Suprapubic skin (tissue), 4 donors: ENCODE results near the gene CACNA1D. TPM values are rescaled to one million over a fixed set of nuclear protein-coding genes. Genes with fewer than 3 reads are reported as not detected.

ENCODE experiments used
- DNase-seq, 2 donors: peaks; one replicate each; pipeline ENCODE4 v3.0.0-alpha.2; 2019; ENCODE audit warnings: low spot score in 2 of 2
- H3K27ac ChIP-seq: fragments of 200-600 bp; sonication (generic); one replicate; pipeline ENCODE4 v1.5.1; 2019
- H3K27me3 ChIP-seq: fragments of 200-600 bp; sonication (generic); one replicate; pipeline ENCODE4 v1.5.1; 2019
- H3K36me3 ChIP-seq: fragments of 200-600 bp; sonication (generic); one replicate; pipeline ENCODE4 v1.5.1; 2019
- H3K4me1 ChIP-seq: fragments of 200-600 bp; sonication (generic); one replicate; pipeline ENCODE4 v1.5.1; 2019
- H3K4me3 ChIP-seq: fragments of 200-600 bp; sonication (generic); one replicate; pipeline ENCODE4 v1.5.1; 2019; ENCODE audit warnings: mild to moderate bottlenecking
- H3K9me3 ChIP-seq: fragments of 200-600 bp; sonication (generic); one replicate; pipeline ENCODE4 v1.5.1; 2019
- EP300 ChIP-seq: sonication (generic); formaldehyde crosslinking; IDR thresholded peaks from one replicate; pipeline ENCODE4 v1.6.1; 2017; ENCODE audit warnings: antibody characterized with exemption
- POLR2A ChIP-seq, 2 donors: fragments of 450-650 bp; IDR thresholded peaks; one replicate each; pipeline ENCODE4 v1.6.1; 2017; ENCODE audit warnings: antibody characterized with exemption in 2 of 2, mild to moderate bottlenecking in 2 of 2, moderate library complexity in 2 of 2
- POLR2AphosphoS5 ChIP-seq, 3 donors: sonication (generic); formaldehyde crosslinking; IDR thresholded peaks; one replicate each; pipeline ENCODE4 v1.6.1; 2017; ENCODE audit warnings: antibody characterized with exemption in 3 of 3
- WGBS: methylation state at CpG from one replicate; pipeline ENCODE4 v1.1.5; 2018; 5-methylcytosine and 5-hydroxymethylcytosine counted together
- total RNA-seq, 4 donors: library from RNA; depleted of rRNA; stranded (reverse); fragments of >200 nt; gene quantifications; one replicate each; pipeline ENCODE4 v1.1.0, GENCODE V29; 2016
- TF ChIP-seq, protein P1 (sequence below), 2 donors: fragments of 200-600 bp in 1 of 2; fragments of 450-650 bp in 1 of 2; sonication (generic) in 1 of 2; IDR thresholded peaks; one replicate each; pipeline ENCODE4 v1.5.1; 2016 to 2019; ENCODE audit warnings: antibody characterized with exemption in 2 of 2, mild to moderate bottlenecking in 1 of 2, moderate library complexity in 1 of 2

Gene CACNA1D
- total RNA-seq, 4 donors from 2014 or later = 1.9 to 28.2 (median 6.3) TPM

GRCh38 chr3:53675022-53675697 lies 180.7 kb downstream of the CACNA1D start:
- Histone ChIP-seq H3K9me3 (no peaks in the 10 kb centered on the region), H3K27me3 (no peaks in the 10 kb centered on the region), H3K4me1 (peaks cover 12% of the 10 kb centered on the region), H3K4me3 (no peak overlapping the region), H3K36me3 (no peaks in the 10 kb centered on the region), H3K27ac (no peak overlapping the region)
- no peak for TF ChIP-seq POLR2AphosphoS5 (IDR thresholded peaks at IDR 0.05)
- TF ChIP-seq EP300 = no peak
- TF ChIP-seq, protein P1, sequence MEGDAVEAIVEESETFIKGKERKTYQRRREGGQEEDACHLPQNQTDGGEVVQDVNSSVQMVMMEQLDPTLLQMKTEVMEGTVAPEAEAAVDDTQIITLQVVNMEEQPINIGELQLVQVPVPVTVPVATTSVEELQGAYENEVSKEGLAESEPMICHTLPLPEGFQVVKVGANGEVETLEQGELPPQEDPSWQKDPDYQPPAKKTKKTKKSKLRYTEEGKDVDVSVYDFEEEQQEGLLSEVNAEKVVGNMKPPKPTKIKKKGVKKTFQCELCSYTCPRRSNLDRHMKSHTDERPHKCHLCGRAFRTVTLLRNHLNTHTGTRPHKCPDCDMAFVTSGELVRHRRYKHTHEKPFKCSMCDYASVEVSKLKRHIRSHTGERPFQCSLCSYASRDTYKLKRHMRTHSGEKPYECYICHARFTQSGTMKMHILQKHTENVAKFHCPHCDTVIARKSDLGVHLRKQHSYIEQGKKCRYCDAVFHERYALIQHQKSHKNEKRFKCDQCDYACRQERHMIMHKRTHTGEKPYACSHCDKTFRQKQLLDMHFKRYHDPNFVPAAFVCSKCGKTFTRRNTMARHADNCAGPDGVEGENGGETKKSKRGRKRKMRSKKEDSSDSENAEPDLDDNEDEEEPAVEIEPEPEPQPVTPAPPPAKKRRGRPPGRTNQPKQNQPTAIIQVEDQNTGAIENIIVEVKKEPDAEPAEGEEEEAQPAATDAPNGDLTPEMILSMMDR (IDR thresholded peaks at IDR 0.05) = no peak
- no peak for TF ChIP-seq POLR2A (IDR thresholded peaks at IDR 0.05)
- WGBS = 90% methylated on average over 15 of the region's 15 CpGs
- no peak for DNase-seq

- H3K27me3 ChIP-seq = no peaks in the 10 kb centered on the region
- no peak for TF ChIP-seq POLR2AphosphoS5 (IDR thresholded peaks at IDR 0.05)
- no peak for DNase-seq
- no peaks in the 10 kb centered on the region for H3K9me3 ChIP-seq
- H3K4me3 ChIP-seq = no peak overlapping the region
- H3K36me3 ChIP-seq = no peaks in the 10 kb centered on the region
- H3K27ac ChIP-seq = no peak overlapping the region
- peaks cover 7% of the 10 kb centered on the region for H3K4me1 ChIP-seq
- whole genome bisulfite sequencing = 94% methylated on average over 7 of the region's 11 CpGs
Measured at GRCh38 chr3:53675942-53676341, 181.5 kb downstream of the CACNA1D start.

GRCh38 chr3:53677413-53677812 lies 183.0 kb downstream of the CACNA1D start:
- Histone ChIP-seq H3K4me1 (no peaks in the 10 kb centered on the region), H3K4me3 (no peak overlapping the region), H3K27ac (no peak overlapping the region), H3K9me3 (no peaks in the 10 kb centered on the region), H3K36me3 (no peaks in the 10 kb centered on the region), H3K27me3 (peaks cover 2% of the 10 kb centered on the region)
- TF ChIP-seq POLR2A (IDR thresholded peaks at IDR 0.05) = no peak
- no peak for TF ChIP-seq POLR2AphosphoS5 (IDR thresholded peaks at IDR 0.05)
- TF ChIP-seq, protein P1 (IDR thresholded peaks at IDR 0.05) = no peak
- TF ChIP-seq EP300 = no peak
- DNase-seq = no peak
- 70% methylated on average over 4 of the region's 4 CpGs for WGBS

DNA sequence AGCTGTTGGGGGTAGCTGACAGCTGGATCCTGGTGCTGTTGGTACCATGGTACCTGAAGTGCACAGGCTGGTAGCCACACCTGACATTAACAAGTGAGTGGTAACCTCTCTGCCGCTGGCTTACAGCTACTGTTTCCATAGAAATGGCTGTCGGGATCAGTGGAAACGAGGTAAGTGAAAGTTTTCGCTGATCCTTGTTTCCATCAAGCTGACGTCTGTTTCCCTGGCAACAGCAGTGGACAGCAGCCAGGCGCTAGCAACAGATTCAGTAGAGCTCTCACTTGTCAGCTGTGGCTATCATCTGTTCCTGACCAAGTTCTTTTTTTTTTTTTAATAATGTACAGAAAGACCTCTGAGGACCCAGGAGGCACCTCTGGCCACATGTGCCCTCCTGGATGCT lies 185.6 kb downstream of the CACNA1D start:
- Histone ChIP-seq H3K36me3 (no peaks in the 10 kb centered on the region), H3K9me3 (no peaks in the 10 kb centered on the region), H3K4me1 (no peaks in the 10 kb centered on the region), H3K4me3 (no peak overlapping the region), H3K27ac (no peak overlapping the region), H3K27me3 (peaks cover 8% of the 10 kb centered on the region)
- TF ChIP-seq EP300 = no peak
- no peak for TF ChIP-seq POLR2A (IDR thresholded peaks at IDR 0.05)
- no peak for TF ChIP-seq POLR2AphosphoS5 (IDR thresholded peaks at IDR 0.05)
- TF ChIP-seq, protein P1 (IDR thresholded peaks at IDR 0.05) = no peak
- no peak for DNase-seq
- 51% methylated on average over 6 of the region's 6 CpGs for whole genome bisulfite sequencing

DNA sequence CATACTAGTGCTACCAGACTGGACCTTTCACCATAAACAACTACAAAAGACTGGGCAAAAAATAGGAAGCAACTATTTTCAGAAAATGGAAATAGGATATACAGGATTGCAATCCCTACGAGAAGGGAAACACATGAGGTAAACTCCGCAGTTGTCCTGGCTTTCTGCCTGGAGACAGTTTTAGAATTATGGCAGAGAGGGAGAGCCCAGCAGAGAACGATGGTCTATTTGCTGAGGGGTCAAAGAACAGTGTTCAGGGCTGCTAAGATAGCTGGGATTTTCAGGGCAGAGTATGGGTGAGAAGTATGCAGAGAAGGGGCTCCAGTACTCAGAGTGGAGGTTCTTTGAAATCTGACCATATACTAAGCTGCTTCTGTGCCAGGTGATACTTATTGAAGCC lies 188.4 kb downstream of the CACNA1D start:
- Histone ChIP-seq H3K27ac (no peak overlapping the region), H3K4me3 (no peak overlapping the region), H3K9me3 (no peaks in the 10 kb centered on the region), H3K27me3 (peaks cover 8% of the 10 kb centered on the region), H3K4me1 (no peaks in the 10 kb centered on the region), H3K36me3 (no peaks in the 10 kb centered on the region)
- DNase-seq = no peak
- TF ChIP-seq EP300 (no peak), POLR2AphosphoS5 (IDR thresholded peaks at IDR 0.05) (no peak), POLR2A (IDR thresholded peaks at IDR 0.05) (no peak)
- TF ChIP-seq, protein P1 (IDR thresholded peaks at IDR 0.05) = no peak
- WGBS = 68% methylated on average over 3 of the region's 3 CpGs

DNA sequence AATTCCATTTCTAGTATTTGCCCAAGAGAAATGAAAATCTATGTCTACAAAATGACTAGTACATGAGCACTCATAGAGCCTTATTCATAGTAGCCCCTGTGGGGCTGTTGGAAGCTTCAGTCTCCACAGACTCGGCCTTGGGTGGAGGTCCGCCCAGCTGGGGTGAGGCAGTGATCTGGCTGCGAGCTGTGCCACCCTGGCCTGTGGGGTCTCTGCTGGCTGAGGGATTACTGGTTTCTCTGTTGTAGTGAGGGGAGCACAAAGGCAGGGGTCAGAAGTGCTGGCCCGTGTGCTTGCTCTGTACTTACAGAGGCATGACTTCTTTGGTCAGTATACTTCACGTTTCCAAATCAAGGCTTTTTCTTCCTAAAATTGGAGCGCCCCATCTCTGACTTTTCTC lies 193.7 kb downstream of the CACNA1D start:
- Histone ChIP-seq H3K27ac (no peak overlapping the region), H3K27me3 (peaks cover 5% of the 10 kb centered on the region), H3K4me3 (no peak overlapping the region), H3K36me3 (no peaks in the 10 kb centered on the region), H3K4me1 (no peaks in the 10 kb centered on the region), H3K9me3 (no peaks in the 10 kb centered on the region)
- TF ChIP-seq POLR2AphosphoS5 (IDR thresholded peaks at IDR 0.05) (no peak), POLR2A (IDR thresholded peaks at IDR 0.05) (no peak)
- 83% methylated on average over 6 of the region's 6 CpGs for WGBS
- DNase-seq = no peak
